GM12878 (cell line): ENCODE measurements around the gene PCLO. TPM values are rescaled to one million over a fixed set of nuclear protein-coding genes. Genes with fewer than 3 reads are reported as not detected.

Experiments
- ATAC-seq: fragments of 200-7000 bp; cut with Tn5 transposase; 3 replicates; pipeline ENCODE4 v1.9.1; 2020; ENCODE audit warnings: mild to moderate bottlenecking, moderate library complexity
- BruUV-seq: library from RNA; stranded (reverse); fragments of 400-500 nt; replicated peaks from 2 replicates; lab custom pipeline; 2021; lab: Mats Ljungman, UMichigan
- CTCF ChIA-PET: fragments of 300-600 bp; sonication (Branson Sonifier 250); formaldehyde crosslinking; extraction: SDS; loops from one replicate; lab custom pipeline; 2021; ENCODE audit warnings: inconsistent platforms; lab: Yijun Ruan, JAX
- POLR2A ChIA-PET: fragments of 350-600 bp; formaldehyde crosslinking; extraction: SDS; loops from one replicate; lab custom pipeline; 2021; ENCODE audit warnings: inconsistent platforms; lab: Charles Lee
- RAD21 ChIA-PET: fragments of 300-600 bp; sonication (Branson Sonifier 250); formaldehyde crosslinking; loops from one replicate; lab custom pipeline; 2023; ENCODE audit warnings: antibody characterized with exemption; ENCODE audit not compliant: unreplicated experiment; lab: Charles Lee
- SMC1A ChIA-PET: fragments of 300-600 bp; sonication (Branson Sonifier 250); formaldehyde crosslinking; loops from one replicate; lab custom pipeline; 2023; ENCODE audit not compliant: unreplicated experiment, uncharacterized antibody; lab: Charles Lee
- DNase-seq: peaks from one replicate; pipeline ENCODE4 v3.0.0-alpha.2; 2011; ENCODE audit warnings: low read depth, low spot score
- FAIRE-seq: peaks from 3 replicates; lab custom pipeline; 2011; peaks lifted over from hg19 to GRCh38; lab: Jason Lieb, UNC
- H2AFZ ChIP-seq: 2 replicates; pipeline ENCODE4 v1.6.0; 2011; ENCODE audit warnings: low read depth, low read length, control low read depth; ENCODE audit not compliant: control insufficient read depth
- H3K27ac ChIP-seq: 2 replicates; pipeline ENCODE4 v1.5.1; 2011; ENCODE audit warnings: control low read depth; ENCODE audit not compliant: control insufficient read depth, insufficient read depth
- H3K27me3 ChIP-seq, 2 experiments: replicated peaks in 1 of 2; 2 replicates each; pipeline versions ENCODE4 v1.6.0 to v1.6.1; 2011; ENCODE audit warnings: low read length in 1 of 2; ENCODE audit not compliant: control insufficient read depth in 2 of 2, insufficient read depth in 2 of 2
- H3K36me3 ChIP-seq, 2 experiments: 2 replicates each; pipeline ENCODE4 v1.5.1; 2011; ENCODE audit warnings: low read length in 1 of 2; ENCODE audit not compliant: control insufficient read depth in 2 of 2, insufficient read depth in 2 of 2
- H3K4me1 ChIP-seq: 2 replicates; pipeline ENCODE4 v1.6.1; 2011; ENCODE audit warnings: mild to moderate bottlenecking, low read length, moderate library complexity, mixed read lengths; ENCODE audit not compliant: control insufficient read depth, insufficient read depth
- H3K4me2 ChIP-seq: 2 replicates; pipeline ENCODE4 v1.6.0; 2011; ENCODE audit warnings: control low read depth; ENCODE audit not compliant: control insufficient read depth, insufficient read depth
- H3K4me3 ChIP-seq: fragments of 200-600 bp; sonication (generic); 2 replicates; pipeline ENCODE4 v1.5.1; 2016
- H3K79me2 ChIP-seq: 2 replicates; pipeline ENCODE4 v1.6.0; 2011; ENCODE audit warnings: low read length; ENCODE audit not compliant: control insufficient read depth, insufficient read depth
- H3K9ac ChIP-seq: 2 replicates; pipeline ENCODE4 v1.8.0; 2011; ENCODE audit warnings: low read length, control low read depth, mixed read lengths; ENCODE audit not compliant: control insufficient read depth, insufficient read depth
- H3K9me3 ChIP-seq: replicated peaks from 3 replicates; pipeline ENCODE4 v1.5.1; 2011; ENCODE audit warnings: mild to moderate bottlenecking, low read length; ENCODE audit not compliant: control insufficient read depth, insufficient read depth
- H4K20me1 ChIP-seq: 2 replicates; pipeline ENCODE4 v1.6.0; 2011; ENCODE audit not compliant: control insufficient read depth, insufficient read depth
- BCLAF1 ChIP-seq: fragments of 450-650 bp; IDR thresholded peaks from 2 replicates; pipeline ENCODE4 v1.6.1; 2017; ENCODE audit warnings: antibody characterized with exemption, mild to moderate bottlenecking, moderate library complexity
- NR2F1 ChIP-seq: fragments of 450-650 bp; conservative IDR thresholded peaks from 2 replicates; pipeline ENCODE4 v1.6.1; 2017; ENCODE audit warnings: mild to moderate bottlenecking
- WGBS: methylation state at CpG from one replicate; pipeline ENCODE4 v1.1.6; 2016; ENCODE audit warnings: low lambda C conversion rate; ENCODE audit not compliant: insufficient replicate concordance, insufficient coverage; ENCODE audit errors: missing lambda C conversion rate; 5-methylcytosine and 5-hydroxymethylcytosine counted together
- in situ Hi-C: fragments of 300-500 bp; cut with MboI; formaldehyde crosslinking; loops from 9 replicates; pipeline ENCODE4 v1.14.3; 2018; ENCODE audit warnings: mixed read lengths
- intact Hi-C: fragments of 100-400 bp; cut with micrococcal nuclease; formaldehyde crosslinking; loops from one replicate; pipeline ENCODE4 v1.14.2; 2022; ENCODE audit not compliant: unreplicated experiment
- polyA plus RNA-seq, 11 experiments: library from polyadenylated mRNA; depleted of rRNA in 4 of 11; unstranded in 6 of 11; stranded (reverse) in 5 of 11; fragments of >200 nt; fragmentation: Nextera tagmentation in 4 of 11; fragmentation: Illumina TruSeq in 1 of 11; extraction: Ambion mirVana in 4 of 11; extraction: Trizol in 1 of 11; gene quantifications; 1 replicate in 1 of 11; 2 replicates in 10 of 11; pipeline versions ENCODE4 v1.2.1 to v1.2.3, GENCODE V29; 2011 to 2016; ENCODE audit warnings: inconsistent platforms in 2 of 11, missing spikeins in 2 of 11, low read depth in 1 of 11
- total RNA-seq, 4 experiments: library from RNA; depleted of rRNA in 3 of 4; stranded (reverse); fragments of >200 nt in 3 of 4; fragmentation: Illumina TruSeq in 1 of 4; extraction: Trizol in 1 of 4; gene quantifications; 2 replicates each; pipeline versions ENCODE4 v1.2.1 to v1.2.3, GENCODE V29; 2013 to 2021

PCLO gene
- total and polyA plus RNA-seq, 10 of the 15 experiments (the other 5 are each of a cell fraction or from before 2014, with no cell fraction given): 0.01 to 0.08 (median 0.03) TPM; not detected in 6

- in situ Hi-C loops (loop anchor here (5.0 to 10.0 kb wide), 3 partner anchors 508 to 1250 kb away; no protein-coding TSS in a partner anchor), intact Hi-C loops (no loop called here)
- SMC1A ChIA-PET: interaction anchor here (1.2 kb wide), 1 partner anchor 1233 kb away, joined by 3 read pairs; no protein-coding TSS in a partner anchor
- CTCF ChIA-PET: interaction anchor here (0.8 kb wide), 1 partner anchor 1250 kb away, joined by 3 read pairs; no protein-coding TSS in a partner anchor
- DNase-seq (no peak), FAIRE-seq (no peak), ATAC-seq (no peak)
- POLR2A ChIA-PET: no interaction called here
- Histone ChIP-seq H3K9me3 (no peaks in the 10 kb centered on the region), H2AFZ (no peak overlapping the region), H3K27ac (no peak overlapping the region), H3K4me1 (no peaks in the 10 kb centered on the region), H4K20me1 (no peaks in the 10 kb centered on the region), H3K36me3 (no peaks in the 10 kb centered on the region), H3K9ac (no peak overlapping the region), H3K4me3 (no peak overlapping the region), H3K79me2 (no peaks in the 10 kb centered on the region), H3K4me2 (no peak overlapping the region), H3K27me3 (no peaks in the 10 kb centered on the region)
- no peak for TF ChIP-seq NR2F1
- TF ChIP-seq BCLAF1: no peak
- RAD21 ChIA-PET: no interaction called here
- WGBS: 33% methylated on average over 3 of the region's 3 CpGs
- BruUV-seq: no TSS peak
Observed at GRCh38 chr7:82732677-82733076, 430.0 kb downstream of the PCLO start.
